Measurements from ENCODE around the gene CALHM2.

DNA sequence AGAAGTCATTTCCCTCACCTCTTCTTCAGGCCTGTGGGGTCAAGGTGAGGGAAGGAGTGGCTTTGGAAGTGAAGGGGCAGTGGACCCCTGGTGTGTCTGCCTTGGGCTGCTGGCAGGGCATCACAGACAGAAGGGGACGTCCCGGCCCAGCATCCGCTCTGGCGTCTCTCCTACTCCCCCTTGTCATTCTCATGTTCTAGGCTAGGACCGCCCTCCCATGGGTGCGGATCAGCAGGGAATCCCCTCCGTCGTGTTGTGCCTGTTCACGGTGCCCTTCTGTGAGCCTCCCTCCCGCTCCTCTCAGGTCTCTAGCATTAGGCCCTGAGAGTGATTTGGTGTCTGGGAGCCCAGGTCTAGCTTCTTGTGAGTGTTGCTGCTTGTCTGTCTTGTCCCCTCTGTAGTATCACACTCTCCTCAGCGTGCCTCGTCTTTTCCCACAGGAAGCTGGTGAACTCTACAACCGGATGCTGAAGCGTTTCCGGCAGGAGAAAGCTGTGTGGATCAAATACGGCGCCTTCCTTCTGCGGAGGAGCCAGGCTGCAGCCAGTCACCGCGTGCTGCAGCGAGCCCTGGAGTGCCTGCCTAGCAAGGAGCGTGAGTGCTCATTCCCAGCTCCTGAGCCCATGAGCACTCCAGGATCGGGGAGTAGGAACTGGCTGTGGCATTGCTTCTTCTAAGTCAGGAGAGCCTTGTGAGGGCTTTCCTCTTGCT lies 8.5 kb downstream of the CALHM2 start:
- TF ChIP-seq EZH2 (IDR thresholded peaks at IDR 0.05; ENCODE audit: borderline replicate concordance), result no peak
- TF ChIP-seq CTCF (IDR thresholded peaks at IDR 0.05; ENCODE audit: poor library complexity), result no peak
- TF ChIP-seq EZH2phosphoT487 (IDR thresholded peaks at IDR 0.05; ENCODE audit: low read depth, severe bottlenecking, unreplicated experiment), result no peak
